T-cell (primary cell): ENCODE data around the gene MBNL2. TPM values are rescaled to one million over a fixed set of nuclear protein-coding genes. Genes with fewer than 3 reads are reported as not detected.

Experiments used
- ATAC-seq, 4 experiments: fragments of 200-7000 bp in 3 of 4; fragments of 150-1000 bp in 1 of 4; cut with Tn5 transposase; replicated peaks in 1 of 4; 1 replicate in 3 of 4; 2 replicates in 1 of 4; pipeline ENCODE4 v1.10.0; 2021; ENCODE audit warnings: moderate library complexity in 3 of 4, mild to moderate bottlenecking in 2 of 4, moderate number of reproducible peaks in 1 of 4
- CTCF ChIA-PET, 2 donors: fragments of 300-600 bp; sonication (Branson Sonifier 250); formaldehyde crosslinking; loops; one replicate each; lab custom pipeline; 2022; ENCODE audit warnings: antibody characterized with exemption in 2 of 2; lab: Charles Lee
- POLR2A ChIA-PET, 2 donors: fragments of 300-600 bp; sonication (Branson Sonifier 250); formaldehyde crosslinking; loops; one replicate each; lab custom pipeline; 2022; ENCODE audit warnings: antibody characterized with exemption in 2 of 2; lab: Charles Lee
- DNase-seq, 35 experiments: peaks; one replicate each; pipeline versions ENCODE4 v3.0.0 to v3.0.0-alpha.2; 2013 to 2023
- H3K27ac ChIP-seq: one replicate; pipeline ENCODE4 v1.5.1; 2013; ENCODE audit warnings: low read length
- H3K27me3 ChIP-seq, 2 experiments: replicated peaks in 1 of 2; 1 replicate in 1 of 2; 2 replicates in 1 of 2; pipeline versions ENCODE4 v1.6.1 to v1.7.0; 2013; ENCODE audit warnings: low read length in 1 of 2, mixed read lengths in 1 of 2; ENCODE audit not compliant: control insufficient read depth in 2 of 2, insufficient read depth in 2 of 2; ENCODE audit errors: extremely low read depth in 1 of 2
- H3K36me3 ChIP-seq, 2 donors: 1 replicate in 1 of 2; 2 replicates in 1 of 2; pipeline versions ENCODE4 v1.6.1 to v1.7.0; 2013; ENCODE audit warnings: low read length in 1 of 2; ENCODE audit not compliant: control insufficient read depth in 2 of 2, insufficient read depth in 1 of 2; ENCODE audit errors: extremely low read depth in 1 of 2
- H3K4me1 ChIP-seq, 2 experiments: 1 replicate in 1 of 2; 2 replicates in 1 of 2; pipeline versions ENCODE4 v1.6.1 to v1.7.0; 2013; ENCODE audit warnings: low read length in 2 of 2, mixed read lengths in 1 of 2; ENCODE audit not compliant: insufficient read depth in 2 of 2, control insufficient read depth in 1 of 2; ENCODE audit errors: extremely low read depth in 1 of 2
- H3K4me3 ChIP-seq, 2 donors: 1 replicate in 1 of 2; 2 replicates in 1 of 2; pipeline versions ENCODE4 v1.5.1 to v1.7.0; 2013; ENCODE audit warnings: mild to moderate bottlenecking in 2 of 2, low read length in 1 of 2, moderate library complexity in 1 of 2; ENCODE audit not compliant: control insufficient read depth in 1 of 2; ENCODE audit errors: extremely low read depth in 1 of 2
- H3K9me3 ChIP-seq: 2 replicates; pipeline ENCODE4 v1.7.0; 2013
- H3K27ac Mint-ChIP-seq, 2 donors: one replicate each; pipeline ENCODE4 v1.8.0; 2020 to 2021; ENCODE audit warnings: mild to moderate bottlenecking in 2 of 2, mixed read lengths in 2 of 2
- H3K27me3 Mint-ChIP-seq, 2 donors: one replicate each; pipeline ENCODE4 v1.8.0; 2021 to 2022; ENCODE audit warnings: mixed read lengths in 2 of 2
- H3K36me3 Mint-ChIP-seq: one replicate; pipeline ENCODE4 v1.8.0; 2021; ENCODE audit warnings: mixed read lengths
- H3K4me1 Mint-ChIP-seq, 3 donors: one replicate each; pipeline ENCODE4 v1.8.0; 2020 to 2022; ENCODE audit warnings: mixed read lengths in 3 of 3, mild to moderate bottlenecking in 1 of 3
- H3K4me3 Mint-ChIP-seq, 3 donors: one replicate each; pipeline ENCODE4 v1.8.0; 2020 to 2022; ENCODE audit warnings: mild to moderate bottlenecking in 3 of 3, mixed read lengths in 3 of 3, moderate library complexity in 3 of 3
- H3K9me3 Mint-ChIP-seq, 3 donors: one replicate each; pipeline ENCODE4 v1.8.0; 2020 to 2022; ENCODE audit warnings: mixed read lengths in 3 of 3
- WGBS: methylation state at CpG from one replicate; pipeline ENCODE4 v1.1.5; 2013; ENCODE audit warnings: missing lambda C conversion rate; ENCODE audit not compliant: insufficient coverage; 5-methylcytosine and 5-hydroxymethylcytosine counted together
- total RNA-seq, 35 experiments: library from RNA in 6 of 35; stranded (reverse) in 6 of 35; fragments of 120-200 nt in 1 of 35; gene quantifications; one replicate each; pipeline versions ENCODE4 v1.2.1 to v1.2.4 and lab custom pipeline; 2013 to 2026

The MBNL2 gene
- total RNA-seq, 5 donors from 2014 or later (not counting 1 experiment from before 2014, with no cell fraction given): 21.0 to 33.7 (median 28.5) TPM

DNA sequence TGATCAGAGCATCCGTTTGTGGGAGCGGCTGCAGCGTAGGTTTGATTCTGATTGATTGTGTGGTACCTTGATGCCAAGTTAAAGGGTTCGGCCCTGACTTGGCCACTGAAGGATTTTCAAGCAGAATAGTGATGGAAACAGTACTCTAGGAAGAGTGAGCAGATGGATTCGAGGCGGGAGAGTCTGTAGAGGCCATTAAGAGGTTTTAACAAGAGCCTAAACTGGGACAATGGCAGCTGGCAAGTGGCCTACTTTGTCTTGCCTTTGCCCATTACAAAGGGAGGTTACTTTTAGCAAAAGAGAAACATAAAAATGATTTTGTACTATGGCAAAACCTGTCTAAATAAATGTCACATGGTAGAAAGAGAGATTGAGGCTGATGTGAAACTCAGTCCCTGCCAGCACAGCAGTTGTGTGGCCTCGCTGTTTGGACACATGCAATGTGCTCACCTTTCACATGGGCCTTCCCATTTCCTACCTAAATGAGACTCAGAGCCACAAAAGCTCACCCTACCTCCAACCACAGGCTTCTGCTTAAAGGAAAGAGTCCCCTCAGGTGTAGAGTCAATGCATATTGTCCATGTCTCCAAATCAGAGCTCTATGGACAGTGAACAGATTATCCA is 149.5 kb downstream of the MBNL2 start:
- Histone ChIP-seq H3K4me1 (peaks cover 0 to 4% of the 10 kb centered on the region in 2 experiments), H3K9me3 (no peaks in the 10 kb centered on the region), H3K4me3 (no peak overlapping the region), H3K27ac (no peak overlapping the region), H3K27me3 (no peaks in the 10 kb centered on the region), H3K36me3 (peaks cover 4 to 19% of the 10 kb centered on the region in 2 donors)
- no peaks in the 10 kb centered on the region for H3K9me3 Mint-ChIP-seq
- CTCF ChIA-PET: interaction anchor here (1.5 to 2.0 kb wide), 2 partner anchors 262 to 264 kb away, joined by 3 to 8 read pairs; no protein-coding TSS in a partner anchor
- DNase-seq: no peak
- H3K27ac Mint-ChIP-seq: no peak overlapping the region
- H3K4me3 Mint-ChIP-seq: no peak overlapping the region
- no peaks in the 10 kb centered on the region for H3K27me3 Mint-ChIP-seq
- ATAC-seq: no peak
- peaks cover 37% of the 10 kb centered on the region for H3K36me3 Mint-ChIP-seq
- H3K4me1 Mint-ChIP-seq: peaks cover 21 to 26% (median 24%) of the 10 kb centered on the region in 3 donors
- 96% methylated on average over 6 of the region's 7 CpGs for WGBS
- POLR2A ChIA-PET: interaction anchor here in 1 of 2 donors (0.6 kb wide), 1 partner anchor 94 kb away, joined by 8 read pairs; no protein-coding TSS in a partner anchor

DNA sequence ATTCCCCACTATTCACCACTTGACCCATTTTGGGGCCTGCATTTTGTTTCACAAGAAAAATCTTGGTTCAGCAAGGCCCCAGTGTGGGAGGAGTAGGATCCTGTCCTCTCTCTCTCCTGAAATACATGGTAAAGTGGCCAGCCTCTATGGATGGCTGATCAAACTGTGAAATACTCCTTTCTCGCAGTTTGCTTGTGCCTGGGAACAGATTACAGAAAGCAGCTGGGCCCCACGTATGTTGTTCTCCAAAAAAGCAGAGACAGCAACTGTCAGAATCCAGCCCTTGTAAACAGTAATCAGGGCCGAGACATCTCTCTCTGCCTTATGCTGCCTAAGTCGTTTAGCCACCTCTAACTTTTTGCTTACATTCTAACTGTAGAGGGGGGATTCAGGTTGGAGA is 150.8 kb downstream of the MBNL2 start:
- Mint-ChIP-seq H3K36me3 (peaks cover 39% of the 10 kb centered on the region), H3K27ac (no peak overlapping the region)
- WGBS: 100% methylated on average over 2 of the region's 4 CpGs

DNA sequence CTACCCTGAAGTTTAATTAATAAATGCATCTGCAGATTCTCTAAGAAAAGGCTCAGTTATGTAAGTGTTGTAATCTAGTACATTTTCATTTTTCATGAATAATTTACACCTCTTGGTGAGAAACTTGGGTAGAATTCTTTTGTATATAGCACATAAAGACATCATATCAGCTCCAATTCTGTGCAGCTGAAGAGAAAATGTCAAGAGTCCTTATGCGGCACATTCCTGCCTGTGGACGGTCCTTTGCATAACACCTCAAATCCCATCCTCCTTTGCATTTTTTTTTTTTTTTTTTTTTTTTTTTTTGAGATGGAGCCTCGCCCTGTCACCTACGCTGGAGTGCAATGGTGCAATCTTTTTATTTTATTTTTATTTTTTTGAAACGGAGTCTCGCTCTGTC is 151.7 kb downstream of the MBNL2 start:
- no peak for DNase-seq
- ChIA-PET POLR2A (no interaction called here), CTCF (interaction anchor here in 1 of 2 donors (0.7 kb wide), 1 partner anchor 273 kb away, joined by 3 read pairs; no protein-coding TSS in a partner anchor)
- Histone ChIP-seq H3K36me3 (peaks cover 4 to 20% of the 10 kb centered on the region in 2 donors), H3K4me1 (peaks cover 0 to 2% of the 10 kb centered on the region in 2 experiments), H3K4me3 (no peak overlapping the region), H3K9me3 (no peaks in the 10 kb centered on the region), H3K27ac (no peak overlapping the region), H3K27me3 (no peaks in the 10 kb centered on the region)
- Mint-ChIP-seq H3K4me1 (peaks cover 9 to 10% (median 9%) of the 10 kb centered on the region in 3 donors), H3K4me3 (no peak overlapping the region), H3K9me3 (no peaks in the 10 kb centered on the region), H3K27me3 (no peaks in the 10 kb centered on the region), H3K36me3 (peaks cover 39% of the 10 kb centered on the region), H3K27ac (no peak overlapping the region)
- WGBS: no CpG with 5 or more reads among the region's 6 CpGs
- ATAC-seq: no peak

More for the DNA sequence above, 150.8 kb downstream of the MBNL2 start:
- no peak for DNase-seq
- no peak overlapping the region for H3K27ac ChIP-seq
- no peak overlapping the region for H3K4me3 ChIP-seq
- no peaks in the 10 kb centered on the region for H3K9me3 ChIP-seq
- peaks cover 13 to 17% (median 15%) of the 10 kb centered on the region in 3 donors for H3K4me1 Mint-ChIP-seq
- H3K36me3 ChIP-seq: peaks cover 4 to 19% of the 10 kb centered on the region in 2 donors
- ChIA-PET POLR2A (interaction anchor here in 1 of 2 donors (0.6 kb wide), 1 partner anchor 100 kb away, joined by 6 read pairs; no protein-coding TSS in a partner anchor), CTCF (no interaction called here)
- no peaks in the 10 kb centered on the region for H3K27me3 Mint-ChIP-seq
- H3K4me3 Mint-ChIP-seq: no peak overlapping the region
- no peaks in the 10 kb centered on the region for H3K9me3 Mint-ChIP-seq
- no peaks in the 10 kb centered on the region for H3K27me3 ChIP-seq
- H3K4me1 ChIP-seq: peaks cover 0 to 4% of the 10 kb centered on the region in 2 experiments
- ATAC-seq: no peak

DNA sequence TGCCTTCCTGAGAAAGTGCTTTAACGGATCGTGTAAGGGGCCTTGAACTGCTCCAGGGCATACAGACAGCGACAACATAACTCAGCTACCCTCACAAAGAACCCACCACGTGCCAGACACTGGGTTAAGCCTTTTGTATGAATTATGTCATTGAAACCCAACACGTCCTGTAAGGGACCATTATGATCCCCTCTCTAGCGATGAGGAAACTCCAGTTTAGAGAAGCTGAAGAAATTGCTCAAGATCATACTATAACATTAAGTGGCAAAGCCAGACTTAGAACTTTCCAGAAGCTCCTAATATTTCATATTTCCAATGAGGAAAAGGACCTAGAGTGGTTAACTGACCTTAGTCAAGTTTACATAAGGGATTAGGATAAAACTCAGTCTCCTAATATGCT is 154.8 kb downstream of the MBNL2 start:
- CTCF ChIA-PET: no interaction called here
- no peak for DNase-seq
- Histone ChIP-seq H3K4me1 (no peaks in the 10 kb centered on the region), H3K36me3 (peaks cover 0 to 22% of the 10 kb centered on the region in 2 donors), H3K9me3 (no peaks in the 10 kb centered on the region), H3K4me3 (no peak overlapping the region), H3K27ac (no peak overlapping the region), H3K27me3 (no peaks in the 10 kb centered on the region)
- Mint-ChIP-seq H3K9me3 (no peaks in the 10 kb centered on the region), H3K36me3 (peaks cover 55% of the 10 kb centered on the region), H3K4me3 (no peak overlapping the region), H3K4me1 (no peaks in the 10 kb centered on the region), H3K27me3 (no peaks in the 10 kb centered on the region), H3K27ac (no peak overlapping the region)
- no peak for ATAC-seq
- WGBS: 95% methylated on average over 3 of the region's 6 CpGs
- POLR2A ChIA-PET: no interaction called here

GRCh38 chr13:97379386-97379785 is 157.3 kb downstream of the MBNL2 start:
- H3K36me3 ChIP-seq: peaks cover 8 to 31% of the 10 kb centered on the region in 2 donors
- CTCF ChIA-PET: no interaction called here
- H3K27me3 Mint-ChIP-seq: no peaks in the 10 kb centered on the region
- no peak overlapping the region for H3K4me3 ChIP-seq
- H3K27ac Mint-ChIP-seq: no peak overlapping the region
- DNase-seq (no peak), ATAC-seq (no peak)
- H3K4me1 Mint-ChIP-seq: peaks cover 0 to 2% (median 0%) of the 10 kb centered on the region in 3 donors
- H3K27ac ChIP-seq: no peak overlapping the region
- H3K9me3 Mint-ChIP-seq: no peaks in the 10 kb centered on the region
- no peaks in the 10 kb centered on the region for H3K4me1 ChIP-seq
- no peak overlapping the region for H3K4me3 Mint-ChIP-seq
- 71% methylated on average over 4 of the region's 5 CpGs for WGBS
- POLR2A ChIA-PET: no interaction called here
- H3K9me3 ChIP-seq: no peaks in the 10 kb centered on the region
- peaks cover 69% of the 10 kb centered on the region for H3K36me3 Mint-ChIP-seq
- H3K27me3 ChIP-seq: no peaks in the 10 kb centered on the region

DNA sequence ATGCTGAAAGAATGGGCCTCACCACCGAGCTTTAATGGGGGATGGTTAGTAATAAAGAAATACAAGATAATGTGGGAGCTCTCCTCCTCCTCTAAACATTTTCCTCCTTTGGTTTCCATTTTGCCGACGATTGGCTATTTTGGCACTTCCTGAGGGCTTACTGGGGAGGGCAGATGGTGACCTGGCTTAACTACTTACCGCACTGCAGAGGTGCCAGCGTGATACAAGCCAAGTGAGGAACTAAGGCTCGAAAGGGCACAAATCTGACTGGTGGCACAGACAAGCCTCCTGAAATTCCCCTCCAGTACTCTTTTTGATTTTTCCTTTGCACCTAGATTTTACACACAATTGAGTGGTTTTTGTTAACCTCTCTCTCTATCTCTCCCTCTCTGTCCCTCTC is 158.6 kb downstream of the MBNL2 start:
- Mint-ChIP-seq H3K36me3 (peaks cover 56% of the 10 kb centered on the region), H3K9me3 (no peaks in the 10 kb centered on the region), H3K4me3 (no peak overlapping the region), H3K4me1 (peaks cover 0 to 9% (median 5%) of the 10 kb centered on the region in 3 donors), H3K27ac (no peak overlapping the region), H3K27me3 (no peaks in the 10 kb centered on the region)
- Histone ChIP-seq H3K27me3 (no peaks in the 10 kb centered on the region), H3K4me3 (no peak overlapping the region), H3K27ac (no peak overlapping the region), H3K4me1 (no peaks in the 10 kb centered on the region), H3K36me3 (peaks cover 8 to 23% of the 10 kb centered on the region in 2 donors), H3K9me3 (no peaks in the 10 kb centered on the region)
- ChIA-PET CTCF (no interaction called here), POLR2A (no interaction called here)
- no peak for ATAC-seq
- 100% methylated on average over 2 of the region's 6 CpGs for WGBS
- no peak for DNase-seq
